ENCODE results near the gene NEK6. TPM values are rescaled to one million over a fixed set of nuclear protein-coding genes. Genes with fewer than 3 reads are reported as not detected.

Gene NEK6
- total RNA-seq, 2 experiments from 2014 or later = 0.89 to 1.7 TPM

DNA sequence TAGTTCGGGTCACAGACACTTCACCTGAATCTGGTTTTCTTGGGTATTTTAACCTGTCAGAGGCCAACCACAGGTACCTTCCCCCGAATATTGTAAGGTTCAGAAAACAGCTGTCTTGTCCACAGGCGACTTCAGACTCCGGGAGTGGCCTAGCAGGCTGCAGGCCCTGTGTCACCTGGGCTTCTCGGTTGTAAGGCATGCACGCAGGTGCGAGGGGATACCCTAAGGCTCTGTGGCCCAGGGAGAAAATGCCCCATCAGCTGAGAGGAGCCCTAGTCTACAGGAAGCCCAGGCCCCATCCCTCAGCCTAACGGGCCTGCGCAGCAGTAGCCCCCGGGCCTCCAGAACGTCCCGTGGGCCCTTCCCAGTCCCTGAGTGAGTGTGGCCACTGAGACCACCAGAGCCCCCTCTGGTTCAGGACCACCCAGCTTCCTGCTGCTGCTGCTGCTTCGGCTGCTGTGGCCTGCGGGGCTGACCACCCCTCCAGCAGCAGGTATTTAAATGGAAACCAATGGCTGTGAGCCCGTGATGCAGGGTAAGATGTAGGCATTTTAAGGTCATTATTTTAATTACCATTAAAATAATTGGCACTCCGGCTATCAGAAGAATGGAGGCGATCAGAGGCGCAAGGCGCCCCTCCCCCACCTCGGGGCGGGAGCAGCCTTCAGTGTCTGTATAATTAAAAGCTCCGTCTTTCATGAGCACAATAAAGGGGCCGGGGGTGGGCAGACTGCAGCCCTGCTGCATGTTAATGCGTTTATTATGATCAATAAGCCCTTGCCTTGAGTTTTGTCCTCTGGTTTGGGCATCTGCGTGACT, 92.1 kb downstream of the NEK6 start:
- no peak overlapping the region for H3K4me3 ChIP-seq (ENCODE audit: low read length)
- ChIA-PET POLR2A (interaction anchor here (0.6 kb wide), 1 partner anchor 204 kb away, joined by 3 read pairs; no protein-coding TSS in a partner anchor), CTCF (no interaction called here)
- intact Hi-C loops (cut with DNase I, micrococcal nuclease) = no loop called here
- no peaks in the 10 kb centered on the region for H3K4me1 Mint-ChIP-seq (ENCODE audit: low read depth)
- TF ChIP-seq, protein P1, sequence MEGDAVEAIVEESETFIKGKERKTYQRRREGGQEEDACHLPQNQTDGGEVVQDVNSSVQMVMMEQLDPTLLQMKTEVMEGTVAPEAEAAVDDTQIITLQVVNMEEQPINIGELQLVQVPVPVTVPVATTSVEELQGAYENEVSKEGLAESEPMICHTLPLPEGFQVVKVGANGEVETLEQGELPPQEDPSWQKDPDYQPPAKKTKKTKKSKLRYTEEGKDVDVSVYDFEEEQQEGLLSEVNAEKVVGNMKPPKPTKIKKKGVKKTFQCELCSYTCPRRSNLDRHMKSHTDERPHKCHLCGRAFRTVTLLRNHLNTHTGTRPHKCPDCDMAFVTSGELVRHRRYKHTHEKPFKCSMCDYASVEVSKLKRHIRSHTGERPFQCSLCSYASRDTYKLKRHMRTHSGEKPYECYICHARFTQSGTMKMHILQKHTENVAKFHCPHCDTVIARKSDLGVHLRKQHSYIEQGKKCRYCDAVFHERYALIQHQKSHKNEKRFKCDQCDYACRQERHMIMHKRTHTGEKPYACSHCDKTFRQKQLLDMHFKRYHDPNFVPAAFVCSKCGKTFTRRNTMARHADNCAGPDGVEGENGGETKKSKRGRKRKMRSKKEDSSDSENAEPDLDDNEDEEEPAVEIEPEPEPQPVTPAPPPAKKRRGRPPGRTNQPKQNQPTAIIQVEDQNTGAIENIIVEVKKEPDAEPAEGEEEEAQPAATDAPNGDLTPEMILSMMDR (IDR thresholded peaks at IDR 0.05) = no peak
- no peaks in the 10 kb centered on the region for H3K27me3 Mint-ChIP-seq
- no peaks in the 10 kb centered on the region for H3K9me3 ChIP-seq (ENCODE audit: control insufficient read depth in 1 of 2, insufficient read depth in 1 of 2, low read length in 2 of 2)
- DNase-seq (no peak), ATAC-seq (ENCODE audit: poor library complexity) (no peak)
- H3K27me3 ChIP-seq (ENCODE audit: control insufficient read depth in 1 of 2, insufficient read depth in 2 of 2, low read length in 2 of 2) = no peaks in the 10 kb centered on the region
- peaks cover 73% of the 10 kb centered on the region for H3K36me3 Mint-ChIP-seq (ENCODE audit: low read depth)
- no peak overlapping the region for H3K27ac Mint-ChIP-seq
- no peak overlapping the region for H3K4me3 Mint-ChIP-seq
- H3K36me3 ChIP-seq (ENCODE audit: insufficient read depth, low read length) = peaks cover 56% of the 10 kb centered on the region
- H3K27ac ChIP-seq (ENCODE audit: low read depth in 1 of 2, low read length in 2 of 2) = no peak overlapping the region
- H3K9me3 Mint-ChIP-seq = no peaks in the 10 kb centered on the region
- no peaks in the 10 kb centered on the region for H3K4me1 ChIP-seq (ENCODE audit: insufficient read depth, low read length)

DNA sequence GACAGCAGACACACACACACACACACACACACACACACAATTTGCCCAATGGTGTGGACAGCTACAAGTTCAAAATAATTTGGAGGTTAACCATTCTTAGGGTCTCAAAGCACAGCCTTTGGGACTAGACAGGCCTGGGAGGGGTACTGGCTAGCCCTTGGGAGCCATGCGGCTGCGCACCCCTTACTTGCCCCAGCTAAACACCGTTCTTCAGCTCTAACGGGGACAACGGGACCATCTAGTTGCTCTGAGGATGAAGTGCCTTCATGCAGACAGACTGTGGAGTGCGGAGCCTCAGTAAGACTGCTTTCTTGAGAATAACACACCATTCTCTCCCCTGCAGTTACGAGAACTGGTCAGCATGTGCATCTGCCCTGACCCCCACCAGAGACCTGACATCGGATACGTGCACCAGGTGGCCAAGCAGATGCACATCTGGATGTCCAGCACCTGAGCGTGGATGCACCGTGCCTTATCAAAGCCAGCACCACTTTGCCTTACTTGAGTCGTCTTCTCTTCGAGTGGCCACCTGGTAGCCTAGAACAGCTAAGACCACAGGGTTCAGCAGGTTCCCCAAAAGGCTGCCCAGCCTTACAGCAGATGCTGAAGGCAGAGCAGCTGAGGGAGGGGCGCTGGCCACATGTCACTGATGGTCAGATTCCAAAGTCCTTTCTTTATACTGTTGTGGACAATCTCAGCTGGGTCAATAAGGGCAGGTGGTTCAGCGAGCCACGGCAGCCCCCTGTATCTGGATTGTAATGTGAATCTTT, 92.9 kb downstream of the NEK6 start:
- CTCF ChIA-PET = no interaction called here
- H3K27me3 Mint-ChIP-seq = no peaks in the 10 kb centered on the region
- Histone ChIP-seq H3K4me1 (ENCODE audit: insufficient read depth, low read length) (no peaks in the 10 kb centered on the region), H3K36me3 (ENCODE audit: insufficient read depth, low read length) (peaks cover 64% of the 10 kb centered on the region), H3K27me3 (ENCODE audit: control insufficient read depth in 1 of 2, insufficient read depth in 2 of 2, low read length in 2 of 2) (no peaks in the 10 kb centered on the region), H3K27ac (ENCODE audit: low read depth in 1 of 2, low read length in 2 of 2) (no peak overlapping the region), H3K9me3 (ENCODE audit: control insufficient read depth in 1 of 2, insufficient read depth in 1 of 2, low read length in 2 of 2) (no peaks in the 10 kb centered on the region), H3K4me3 (ENCODE audit: low read length) (no peak overlapping the region)
- H3K4me3 Mint-ChIP-seq = no peak overlapping the region
- no peak overlapping the region for H3K27ac Mint-ChIP-seq
- peaks cover 68% of the 10 kb centered on the region for H3K36me3 Mint-ChIP-seq (ENCODE audit: low read depth)
- TF ChIP-seq, protein P1 (IDR thresholded peaks at IDR 0.05) = no peak
- no peaks in the 10 kb centered on the region for H3K9me3 Mint-ChIP-seq
- POLR2A ChIA-PET = no interaction called here
- intact Hi-C loops (cut with DNase I, micrococcal nuclease) = no loop called here
- no peaks in the 10 kb centered on the region for H3K4me1 Mint-ChIP-seq (ENCODE audit: low read depth)
- DNase-seq = peak in 1 of 14 experiments; percentile 29
- no peak for ATAC-seq (ENCODE audit: poor library complexity)

DNA sequence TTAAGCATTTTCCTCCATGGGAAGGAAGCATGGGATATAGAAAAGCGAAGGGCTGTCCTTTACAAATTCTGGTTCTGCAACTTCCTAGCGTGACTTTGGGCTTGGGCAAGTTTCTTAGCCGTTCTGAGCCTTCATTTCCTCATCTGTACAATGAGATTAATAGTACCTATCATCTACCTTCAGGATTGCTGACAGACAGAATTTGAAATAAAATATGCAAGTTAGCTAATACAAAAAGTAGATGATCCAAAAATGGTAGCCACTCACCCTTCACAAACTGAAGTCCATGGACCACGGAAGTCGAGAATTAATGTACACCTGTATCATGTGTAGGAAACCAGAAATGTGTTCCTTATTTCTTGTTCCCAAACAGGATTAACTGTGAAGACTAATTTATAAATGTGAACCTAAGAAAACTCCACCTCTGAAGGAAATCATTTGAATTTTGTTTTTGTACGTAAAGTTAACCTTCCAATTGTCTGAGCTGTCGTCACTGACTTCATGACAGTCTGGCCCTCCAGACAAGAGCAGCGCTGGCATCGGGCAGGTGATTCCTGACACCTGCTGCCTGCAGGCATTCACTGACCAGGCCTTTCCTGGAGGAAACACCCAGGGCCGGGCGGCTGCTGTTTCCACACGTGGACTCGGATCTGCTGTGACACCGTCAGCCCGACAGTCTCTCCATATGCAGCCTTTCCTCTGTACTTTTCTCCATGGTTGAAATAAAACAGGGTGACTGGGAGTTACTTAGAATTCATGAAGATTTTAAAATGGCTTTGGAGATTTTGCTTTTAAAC, 94.1 kb downstream of the NEK6 start:
- intact Hi-C loops (cut with DNase I, micrococcal nuclease) = no loop called here
- ATAC-seq (ENCODE audit: poor library complexity) = no peak
- ChIA-PET CTCF (no interaction called here), POLR2A (no interaction called here)
- no peaks in the 10 kb centered on the region for H3K9me3 ChIP-seq (ENCODE audit: control insufficient read depth in 1 of 2, insufficient read depth in 1 of 2, low read length in 2 of 2)
- no peak overlapping the region for H3K4me3 ChIP-seq (ENCODE audit: low read length)
- TF ChIP-seq, protein P1 (IDR thresholded peaks at IDR 0.05) = no peak
- H3K36me3 Mint-ChIP-seq (ENCODE audit: low read depth) = peaks cover 80% of the 10 kb centered on the region
- no peaks in the 10 kb centered on the region for H3K27me3 Mint-ChIP-seq
- H3K4me1 Mint-ChIP-seq (ENCODE audit: low read depth) = peaks cover 3% of the 10 kb centered on the region
- no peak overlapping the region for H3K27ac Mint-ChIP-seq
- H3K27ac ChIP-seq (ENCODE audit: low read depth in 1 of 2, low read length in 2 of 2) = no peak overlapping the region
- H3K36me3 ChIP-seq (ENCODE audit: insufficient read depth, low read length) = peaks cover 75% of the 10 kb centered on the region
- H3K9me3 Mint-ChIP-seq = no peaks in the 10 kb centered on the region
- DNase-seq = no peak
- no peaks in the 10 kb centered on the region for H3K4me1 ChIP-seq (ENCODE audit: insufficient read depth, low read length)
- no peak overlapping the region for H3K4me3 Mint-ChIP-seq
- H3K27me3 ChIP-seq (ENCODE audit: control insufficient read depth in 1 of 2, insufficient read depth in 2 of 2, low read length in 2 of 2) = no peaks in the 10 kb centered on the region
